Adipocyte (in vitro differentiated cells): ENCODE data around the gene TNFRSF1B.

Experiments
- DNase-seq: peaks from one replicate; pipeline ENCODE4 v3.0.0-alpha.2; 2015; ENCODE audit warnings: low read depth
- H3K27me3 ChIP-seq: replicated peaks from 2 replicates; pipeline ENCODE4 v1.7.0; 2013; ENCODE audit warnings: mild to moderate bottlenecking, low read length, moderate library complexity; ENCODE audit not compliant: control insufficient read depth, insufficient read depth
- H3K36me3 ChIP-seq: 2 replicates; pipeline ENCODE4 v1.7.0; 2013; ENCODE audit warnings: low read length, mild to moderate bottlenecking, moderate library complexity; ENCODE audit not compliant: control insufficient read depth, insufficient read depth, severe bottlenecking
- H3K4me1 ChIP-seq: 2 replicates; pipeline ENCODE4 v1.7.0; 2013; ENCODE audit warnings: mild to moderate bottlenecking, low read length, moderate library complexity; ENCODE audit not compliant: control insufficient read depth, insufficient read depth
- H3K4me3 ChIP-seq: 2 replicates; pipeline ENCODE4 v1.7.0; 2013; ENCODE audit warnings: mild to moderate bottlenecking, low read length, moderate library complexity
- H3K9ac ChIP-seq: 2 replicates; pipeline ENCODE4 v1.7.0; 2013; ENCODE audit warnings: mild to moderate bottlenecking, low read length, moderate library complexity
- H3K9me3 ChIP-seq: 2 replicates; pipeline ENCODE4 v1.7.0; 2013; ENCODE audit warnings: mild to moderate bottlenecking, low read length, moderate library complexity; ENCODE audit not compliant: control insufficient read depth

Gene TNFRSF1B

DNA sequence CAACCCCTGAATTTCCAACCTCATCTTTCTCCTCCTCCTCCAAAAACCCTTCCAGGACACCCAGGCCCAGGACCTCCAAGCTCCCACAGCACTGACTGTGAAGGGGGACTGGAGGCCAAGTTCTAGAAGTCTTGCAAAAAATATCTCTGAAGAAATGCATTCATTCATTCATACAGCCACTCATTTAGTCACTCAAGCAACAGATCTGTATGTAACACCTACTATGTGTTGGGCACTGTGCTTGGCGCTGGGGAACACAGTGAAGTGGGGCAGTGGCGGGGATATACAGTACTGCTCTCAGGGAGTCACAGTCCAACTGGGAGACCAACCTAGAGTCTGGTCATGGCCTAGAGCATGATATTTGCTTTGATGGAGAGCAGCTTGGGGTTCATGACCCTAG, 15.3 kb upstream of the TNFRSF1B start:
- Histone ChIP-seq H3K4me1 (peaks cover 16% of the 10 kb centered on the region), H3K9me3 (peaks cover 9% of the 10 kb centered on the region), H3K27me3 (no peaks in the 10 kb centered on the region), H3K4me3 (no peak overlapping the region), H3K9ac (no peak overlapping the region), H3K36me3 (no peaks in the 10 kb centered on the region)
- DNase-seq: no peak

DNA sequence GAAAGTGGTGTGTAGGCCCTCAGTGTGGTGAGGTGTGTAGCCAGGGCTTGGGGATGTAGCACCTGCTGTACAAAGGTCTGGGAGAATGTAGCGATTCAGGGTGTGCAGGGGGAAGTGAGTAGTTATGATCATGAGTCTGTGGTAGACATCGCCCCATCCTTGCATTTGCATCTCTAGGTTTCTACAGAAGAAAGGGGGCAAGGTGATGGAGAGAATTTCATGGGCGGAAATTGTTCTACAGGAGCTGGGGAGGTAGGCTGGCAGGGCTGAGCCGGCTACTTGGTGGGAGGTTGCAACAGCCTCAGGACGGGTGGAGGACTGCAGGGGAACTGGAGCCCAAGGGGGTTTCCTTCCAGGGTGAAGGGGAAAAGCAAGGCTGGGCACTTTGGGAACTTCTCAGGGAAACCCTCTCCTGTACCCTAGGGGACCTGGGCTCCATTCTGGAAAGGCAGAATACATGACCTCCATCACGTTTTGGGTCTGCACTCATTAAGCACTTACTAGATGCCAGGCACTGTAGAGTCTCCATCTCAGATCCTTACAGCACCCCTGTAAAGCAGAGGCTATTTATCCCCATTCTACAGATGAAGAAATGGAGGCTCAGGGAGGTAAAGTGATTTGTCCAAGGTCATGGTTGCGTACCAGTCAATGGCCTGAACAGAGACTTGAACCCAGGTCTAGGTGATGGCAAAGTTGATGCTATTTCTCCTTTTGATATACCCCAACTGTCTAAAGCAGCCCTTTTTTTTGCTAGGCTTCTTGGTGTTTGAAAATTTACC, 14.5 kb upstream of the TNFRSF1B start:
- H3K4me1 ChIP-seq: peaks cover 16% of the 10 kb centered on the region
- no peaks in the 10 kb centered on the region for H3K36me3 ChIP-seq
- no peak overlapping the region for H3K4me3 ChIP-seq
- H3K9me3 ChIP-seq: peaks cover 9% of the 10 kb centered on the region
- DNase-seq: no peak
- H3K9ac ChIP-seq: peak overlapping the region; percentile 66
- H3K27me3 ChIP-seq: no peaks in the 10 kb centered on the region

DNA sequence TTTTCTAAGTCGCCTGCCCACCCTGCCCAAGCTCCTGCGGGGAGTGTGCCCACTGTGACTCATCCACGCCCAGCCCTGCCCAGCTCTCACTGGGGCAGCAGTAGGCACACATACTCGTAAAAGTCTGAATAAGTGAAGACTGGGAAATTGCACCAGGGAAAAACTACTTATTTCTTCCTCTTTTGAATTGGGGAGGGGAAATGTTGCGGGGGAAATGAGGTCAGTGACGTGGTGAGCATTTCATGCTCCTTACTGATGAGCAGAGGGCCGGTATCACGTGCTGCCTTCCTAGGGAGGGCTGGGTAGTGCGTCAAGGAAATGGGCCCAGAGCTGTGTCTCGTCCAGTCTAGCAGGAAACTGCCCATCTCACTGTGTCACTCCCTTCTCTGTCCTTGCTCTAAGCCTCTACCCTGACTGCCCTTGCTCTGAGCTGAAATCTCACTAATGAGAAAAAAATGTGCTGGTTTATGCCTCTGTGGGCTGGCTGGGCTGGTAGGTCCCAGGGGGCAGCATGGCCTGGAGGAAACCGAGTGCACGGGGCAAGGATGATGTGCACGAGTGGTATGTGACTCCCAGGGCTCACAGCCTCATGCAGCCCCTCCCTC, 13.5 kb upstream of the TNFRSF1B start:
- Histone ChIP-seq H3K27me3 (no peaks in the 10 kb centered on the region), H3K36me3 (no peaks in the 10 kb centered on the region)
- DNase-seq: peak; percentile 90

DNA sequence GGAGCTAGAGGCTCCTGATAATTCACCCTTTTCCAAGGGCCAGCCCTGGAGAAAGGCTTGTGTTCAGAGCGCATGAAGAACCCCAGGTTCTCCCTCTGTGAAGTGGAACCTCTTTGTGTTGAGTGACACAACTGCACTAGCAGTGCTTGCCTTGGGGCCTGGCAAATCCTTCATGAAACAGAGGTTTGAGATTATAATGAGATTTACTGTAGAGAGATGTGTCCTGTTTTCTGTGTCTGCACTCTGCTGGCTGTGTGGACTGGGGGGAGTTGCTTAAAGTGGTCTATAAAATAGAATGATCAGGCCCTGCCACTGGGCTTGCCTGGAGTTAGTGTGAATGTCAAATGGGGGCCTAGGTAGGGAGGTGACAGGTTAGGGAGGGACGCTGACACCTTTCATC, 11.5 kb upstream of the TNFRSF1B start:
- no peak for DNase-seq
- Histone ChIP-seq H3K4me1 (peaks cover 16% of the 10 kb centered on the region), H3K36me3 (no peaks in the 10 kb centered on the region), H3K4me3 (no peak overlapping the region), H3K9me3 (no peaks in the 10 kb centered on the region), H3K27me3 (no peaks in the 10 kb centered on the region), H3K9ac (no peak overlapping the region)

More for the DNA sequence above, 13.5 kb upstream of the TNFRSF1B start:
- peaks cover 9% of the 10 kb centered on the region for H3K9me3 ChIP-seq
- H3K4me3 ChIP-seq: no peak overlapping the region
- peaks cover 16% of the 10 kb centered on the region for H3K4me1 ChIP-seq
- peak overlapping the region; percentile 66 for H3K9ac ChIP-seq

DNA sequence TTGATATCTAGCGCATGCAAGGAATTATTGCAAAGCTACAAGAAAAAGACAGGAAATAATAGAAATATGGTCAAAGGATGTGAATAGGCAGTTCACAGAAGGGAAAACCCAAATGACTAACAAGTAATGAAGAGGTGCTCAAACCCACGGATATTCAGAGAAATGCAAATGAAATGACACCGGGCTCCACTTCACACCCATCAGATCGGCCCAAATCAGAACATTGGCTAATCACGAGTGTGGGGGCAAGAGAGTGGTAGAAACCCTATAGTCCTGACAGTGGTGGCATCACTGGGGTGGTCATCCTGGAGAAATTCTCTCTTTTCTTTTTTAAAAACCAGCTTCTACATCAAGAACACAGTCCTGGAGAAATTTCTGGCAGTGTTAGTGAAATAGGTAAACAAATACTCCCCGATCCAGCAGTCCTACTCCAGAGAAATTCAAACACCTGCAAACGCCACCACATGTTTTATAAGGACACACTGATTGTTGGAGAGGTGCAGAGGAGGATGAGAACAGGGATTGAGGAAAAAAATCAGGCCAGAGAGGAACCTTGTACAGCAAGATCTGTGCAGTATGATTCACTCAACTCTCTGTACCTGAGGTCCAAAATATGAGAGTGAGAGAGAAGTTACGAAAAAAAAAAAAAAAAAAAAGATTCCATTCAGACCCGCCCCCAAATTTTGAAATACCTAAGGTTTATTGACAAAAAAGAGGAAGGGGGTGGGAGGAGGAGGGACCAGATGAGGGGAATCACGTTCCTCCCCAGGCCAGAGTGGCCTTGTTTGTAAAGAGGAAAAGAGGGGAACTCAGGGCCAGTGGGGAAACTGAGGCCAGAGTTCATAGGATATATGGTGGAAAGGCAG, 9.2 kb upstream of the TNFRSF1B start:
- Histone ChIP-seq H3K9me3 (no peaks in the 10 kb centered on the region), H3K36me3 (no peaks in the 10 kb centered on the region), H3K4me3 (no peak overlapping the region), H3K9ac (no peak overlapping the region), H3K27me3 (no peaks in the 10 kb centered on the region), H3K4me1 (peaks cover 31% of the 10 kb centered on the region)
- DNase-seq: no peak

DNA sequence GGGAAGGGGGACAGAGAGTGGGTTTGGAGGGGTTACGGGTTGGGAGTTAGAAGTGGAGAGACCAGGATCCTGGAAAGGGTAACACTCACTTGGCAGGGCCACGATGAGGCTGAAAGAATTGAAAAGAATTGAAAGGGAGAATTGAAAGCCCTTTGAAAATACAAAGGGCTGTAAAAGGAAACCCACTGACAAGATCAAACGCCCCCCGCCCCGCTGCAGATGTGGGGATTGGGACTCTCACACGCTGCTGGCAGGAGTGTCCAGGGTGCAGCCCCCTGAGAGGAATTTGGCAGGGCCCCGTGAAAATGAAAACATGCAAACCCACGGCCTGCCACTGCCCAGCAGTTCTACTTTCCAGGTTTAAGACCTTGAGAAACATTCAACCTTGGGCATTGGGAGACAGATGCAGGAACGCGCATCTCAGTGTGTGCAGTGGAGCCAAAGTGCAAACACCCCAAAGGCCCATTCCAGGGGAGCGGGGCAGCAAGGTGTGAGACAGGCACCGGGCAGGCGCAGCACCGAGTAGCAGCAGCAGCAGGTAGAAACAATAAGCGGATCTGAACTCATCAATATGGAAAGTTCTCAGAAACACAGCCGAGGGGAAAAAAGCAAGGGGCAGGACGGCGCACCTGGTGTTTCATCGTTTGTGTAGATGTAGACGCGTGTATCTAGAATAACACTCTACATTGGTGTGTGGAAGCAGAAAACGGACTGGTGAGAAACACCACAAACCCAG, 8.3 kb upstream of the TNFRSF1B start:
- Histone ChIP-seq H3K27me3 (no peaks in the 10 kb centered on the region), H3K4me1 (peaks cover 23% of the 10 kb centered on the region), H3K4me3 (no peak overlapping the region), H3K9ac (no peak overlapping the region), H3K9me3 (no peaks in the 10 kb centered on the region), H3K36me3 (no peaks in the 10 kb centered on the region)
- DNase-seq: no peak

DNA sequence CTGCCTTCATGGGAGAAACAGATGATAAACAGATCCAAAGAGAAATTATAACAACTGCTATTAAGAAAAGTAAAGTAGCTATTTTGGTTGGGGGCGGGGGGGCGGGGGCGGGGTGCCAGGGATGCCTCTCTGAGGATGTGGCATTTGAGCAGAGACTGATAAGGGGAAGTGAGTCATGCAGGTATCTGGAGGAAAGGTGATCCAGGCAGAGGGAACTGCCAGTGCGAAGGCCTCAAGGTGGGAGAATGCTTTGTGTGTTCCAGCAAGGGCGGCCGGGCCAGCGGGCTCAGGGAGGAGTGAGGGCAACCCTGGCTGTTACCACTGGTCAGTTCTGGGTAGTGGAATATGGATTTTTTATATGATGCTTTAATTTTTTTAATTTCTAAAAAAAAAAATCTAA, 7.0 kb upstream of the TNFRSF1B start:
- Histone ChIP-seq H3K4me1 (peaks cover 17% of the 10 kb centered on the region), H3K9me3 (no peaks in the 10 kb centered on the region), H3K36me3 (no peaks in the 10 kb centered on the region), H3K9ac (no peak overlapping the region), H3K27me3 (no peaks in the 10 kb centered on the region), H3K4me3 (no peak overlapping the region)
- no peak for DNase-seq

DNA sequence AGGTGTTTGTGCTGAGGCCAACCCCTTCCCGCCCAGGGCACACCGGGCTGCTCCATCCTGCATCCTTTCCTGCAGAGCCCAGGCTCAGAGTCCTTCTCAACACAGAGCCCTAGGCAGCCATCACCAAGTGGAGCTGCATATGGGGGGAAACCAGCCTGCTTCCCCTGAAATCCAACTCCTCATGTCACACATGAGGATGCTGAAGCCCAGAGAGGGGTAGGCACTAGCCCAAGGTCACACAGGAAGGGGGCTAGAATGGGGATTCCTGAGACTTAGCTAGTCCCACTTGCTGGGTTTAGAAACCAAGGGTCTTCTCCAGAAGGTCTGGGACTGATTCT, 5.5 kb upstream of the TNFRSF1B start:
- DNase-seq: no peak
- peak overlapping the region; percentile 21 for H3K9ac ChIP-seq
- no peaks in the 10 kb centered on the region for H3K9me3 ChIP-seq

DNA sequence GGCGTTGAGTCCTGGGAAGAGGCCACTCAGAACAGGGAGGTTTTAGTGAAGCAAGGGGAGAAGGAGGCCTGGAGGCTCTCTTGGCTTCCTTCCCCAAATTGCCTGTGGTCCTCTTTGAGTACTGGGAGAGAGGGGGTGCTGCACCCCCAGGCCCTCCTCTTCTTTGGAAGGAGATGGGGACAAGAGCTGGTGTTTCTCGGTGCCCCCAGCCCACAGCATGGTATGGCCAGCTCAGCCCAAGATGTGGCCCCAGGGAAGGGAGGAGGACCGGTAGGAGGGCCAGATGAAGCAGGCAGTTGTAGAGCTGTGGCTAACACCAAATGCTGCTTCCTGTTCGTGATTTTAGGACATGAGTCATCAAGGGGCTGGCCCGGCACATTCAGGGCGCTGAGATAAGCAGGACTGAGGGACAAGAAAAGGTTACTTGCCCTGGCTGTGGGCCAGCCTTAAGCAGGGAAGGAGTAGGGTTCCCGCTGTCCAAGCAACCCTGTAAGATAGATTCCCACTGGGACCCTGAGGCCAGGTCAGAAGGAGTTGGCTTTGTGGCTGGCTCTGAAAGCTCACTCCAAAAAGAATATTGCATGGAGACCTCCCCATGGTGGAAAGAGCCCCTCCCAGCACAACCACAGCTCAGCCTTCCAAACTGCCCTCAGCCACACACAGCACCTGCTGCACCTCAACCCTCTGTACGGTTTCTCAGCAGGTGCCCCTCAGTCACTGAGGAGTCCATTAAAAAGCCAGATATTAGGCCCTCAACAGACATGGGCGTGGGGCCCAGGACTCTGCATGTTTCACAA, 4.9 kb upstream of the TNFRSF1B start:
- H3K4me3 ChIP-seq: no peak overlapping the region
- DNase-seq: peak; percentile 83
- H3K27me3 ChIP-seq: no peaks in the 10 kb centered on the region
- H3K36me3 ChIP-seq: no peaks in the 10 kb centered on the region
- peaks cover 17% of the 10 kb centered on the region for H3K4me1 ChIP-seq
- H3K9me3 ChIP-seq: no peaks in the 10 kb centered on the region
- H3K9ac ChIP-seq: peak overlapping the region; percentile 21

More for the DNA sequence above, 5.5 kb upstream of the TNFRSF1B start:
- Histone ChIP-seq H3K36me3 (no peaks in the 10 kb centered on the region), H3K4me3 (no peak overlapping the region), H3K27me3 (no peaks in the 10 kb centered on the region), H3K4me1 (peaks cover 17% of the 10 kb centered on the region)

DNA sequence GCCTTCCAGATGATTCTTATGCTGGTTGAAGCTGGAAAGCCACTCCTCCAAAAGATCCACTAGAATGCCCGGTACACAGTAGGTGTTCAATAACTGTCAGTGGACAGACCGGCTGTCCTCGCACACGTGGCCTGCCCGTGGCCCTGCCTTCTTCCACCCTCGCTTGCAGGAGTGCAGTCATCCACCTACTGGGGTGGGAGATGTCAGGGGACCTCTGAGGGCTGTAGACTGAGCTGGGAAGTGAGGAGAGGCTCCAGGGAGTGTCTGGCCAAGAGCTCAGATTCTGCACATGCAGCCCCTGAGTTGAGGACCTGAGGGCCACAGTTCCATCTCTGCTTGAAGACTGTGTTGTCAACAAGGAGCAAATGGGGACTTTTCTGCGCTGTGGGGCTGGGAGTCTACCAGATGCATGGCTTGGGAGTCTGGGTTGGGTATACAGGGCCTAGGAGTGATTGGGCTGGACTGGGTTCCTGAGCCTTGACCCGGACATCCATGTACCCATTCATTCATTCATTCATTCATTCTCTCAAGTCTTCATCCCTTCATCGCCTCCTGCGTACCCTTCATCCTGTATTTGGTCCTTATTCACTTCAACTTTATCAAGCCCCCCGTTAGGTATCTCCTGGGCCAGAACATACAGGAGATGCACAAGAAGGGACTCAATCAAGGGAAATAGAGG, 4.2 kb upstream of the TNFRSF1B start:
- Histone ChIP-seq H3K9ac (no peak overlapping the region), H3K36me3 (no peaks in the 10 kb centered on the region), H3K4me1 (peaks cover 18% of the 10 kb centered on the region), H3K27me3 (no peaks in the 10 kb centered on the region), H3K9me3 (no peaks in the 10 kb centered on the region), H3K4me3 (no peak overlapping the region)
- no peak for DNase-seq
